HUES6 (cell line): ENCODE data around the gene ERGIC1.

Experiments used
- H3K27ac ChIP-seq: 2 replicates; pipeline ENCODE4 v1.7.0; 2013; ENCODE audit warnings: low read depth, mild to moderate bottlenecking, low read length, inconsistent platforms
- H3K27me3 ChIP-seq: 2 replicates; pipeline ENCODE4 v1.6.1; 2013; ENCODE audit warnings: low read length; ENCODE audit not compliant: control insufficient read depth, insufficient read depth
- H3K36me3 ChIP-seq: 2 replicates; pipeline ENCODE4 v1.6.1; 2013; ENCODE audit warnings: low read length; ENCODE audit not compliant: control insufficient read depth, insufficient read depth
- H3K4me1 ChIP-seq: 2 replicates; pipeline ENCODE4 v1.6.1; 2013; ENCODE audit warnings: low read length; ENCODE audit not compliant: control insufficient read depth, insufficient read depth
- H3K4me3 ChIP-seq: 2 replicates; pipeline ENCODE4 v1.5.1; 2013; ENCODE audit warnings: low read depth, low read length
- H3K9ac ChIP-seq: one replicate; pipeline ENCODE4 v1.6.1; 2013; ENCODE audit warnings: mild to moderate bottlenecking, low read length
- H3K9me3 ChIP-seq: 2 replicates; pipeline ENCODE4 v1.6.1; 2013; ENCODE audit warnings: low read depth, low read length; ENCODE audit not compliant: control insufficient read depth, insufficient read depth

Gene ERGIC1

GRCh38 chr5:172983542-172984243, 149.6 kb downstream of the ERGIC1 start, which contains the start of gene ATP6V0E1:
TSS of gene ATP6V0E1 (plus strand) at chr5:172983771. CDS start at chr5:172983861, 90 bp downstream.
- H3K9ac ChIP-seq: peak within 1 kb of the TSS; percentile 89
- peaks cover 8% of the 10 kb centered on the region for H3K36me3 ChIP-seq
- H3K4me1 ChIP-seq: no peaks in the 10 kb centered on the region
- no peaks in the 10 kb centered on the region for H3K9me3 ChIP-seq
- H3K27ac ChIP-seq: peak within 1 kb of the TSS; percentile 49
- H3K27me3 ChIP-seq: no peaks in the 10 kb centered on the region
- H3K4me3 ChIP-seq: peak within 1 kb of the TSS; percentile 84

GRCh38 chr5:172984244-172984953, 150.3 kb downstream of the ERGIC1 start:
- Histone ChIP-seq H3K36me3 (peaks cover 9% of the 10 kb centered on the region), H3K27me3 (no peaks in the 10 kb centered on the region), H3K27ac (peak overlapping the region; percentile 49), H3K9ac (peak overlapping the region; percentile 89), H3K9me3 (no peaks in the 10 kb centered on the region), H3K4me3 (peak overlapping the region; percentile 84), H3K4me1 (no peaks in the 10 kb centered on the region)

- Histone ChIP-seq H3K9ac (no peak overlapping the region), H3K4me3 (0 out of 2 replicates have a peak overlapping the region, but pooled peaks have one; percentile 11), H3K27ac (no peak overlapping the region), H3K4me1 (no peaks in the 10 kb centered on the region), H3K36me3 (peaks cover 9% of the 10 kb centered on the region), H3K27me3 (no peaks in the 10 kb centered on the region), H3K9me3 (no peaks in the 10 kb centered on the region)
Observed at GRCh38 chr5:172985596-172985995, 151.5 kb downstream of the ERGIC1 start.

- Histone ChIP-seq H3K36me3 (peaks cover 18% of the 10 kb centered on the region), H3K27ac (no peak overlapping the region), H3K9me3 (no peaks in the 10 kb centered on the region), H3K4me1 (no peaks in the 10 kb centered on the region), H3K4me3 (no peak overlapping the region), H3K27me3 (no peaks in the 10 kb centered on the region), H3K9ac (no peak overlapping the region)
Observed at GRCh38 chr5:172988276-172988675, 154.2 kb downstream of the ERGIC1 start.

GRCh38 chr5:172990776-172991175, 156.7 kb downstream of the ERGIC1 start:
- Histone ChIP-seq H3K9me3 (no peaks in the 10 kb centered on the region), H3K4me1 (no peaks in the 10 kb centered on the region), H3K27ac (no peak overlapping the region), H3K36me3 (peaks cover 38% of the 10 kb centered on the region), H3K27me3 (no peaks in the 10 kb centered on the region), H3K9ac (no peak overlapping the region), H3K4me3 (no peak overlapping the region)

- no peak overlapping the region for H3K4me3 ChIP-seq
- H3K9ac ChIP-seq: no peak overlapping the region
- H3K36me3 ChIP-seq: peaks cover 45% of the 10 kb centered on the region
- H3K27me3 ChIP-seq: no peaks in the 10 kb centered on the region
- no peak overlapping the region for H3K27ac ChIP-seq
- no peaks in the 10 kb centered on the region for H3K4me1 ChIP-seq
- H3K9me3 ChIP-seq: no peaks in the 10 kb centered on the region
Observed at GRCh38 chr5:172994405-172994804, 160.4 kb downstream of the ERGIC1 start.

GRCh38 chr5:172999372-172999973, 165.4 kb downstream of the ERGIC1 start:
- Histone ChIP-seq H3K4me3 (no peak overlapping the region), H3K4me1 (no peaks in the 10 kb centered on the region), H3K27me3 (no peaks in the 10 kb centered on the region), H3K27ac (no peak overlapping the region), H3K9ac (no peak overlapping the region), H3K9me3 (no peaks in the 10 kb centered on the region), H3K36me3 (peaks cover 29% of the 10 kb centered on the region)

- Histone ChIP-seq H3K36me3 (peaks cover 24% of the 10 kb centered on the region), H3K4me1 (no peaks in the 10 kb centered on the region), H3K9me3 (no peaks in the 10 kb centered on the region), H3K4me3 (no peak overlapping the region), H3K9ac (no peak overlapping the region), H3K27me3 (no peaks in the 10 kb centered on the region), H3K27ac (no peak overlapping the region)
Observed at GRCh38 chr5:172999974-173000373, 165.9 kb downstream of the ERGIC1 start.

GRCh38 chr5:173001229-173001841, 167.3 kb downstream of the ERGIC1 start:
- Histone ChIP-seq H3K4me3 (no peak overlapping the region), H3K9me3 (no peaks in the 10 kb centered on the region), H3K4me1 (no peaks in the 10 kb centered on the region), H3K27ac (no peak overlapping the region), H3K36me3 (peaks cover 12% of the 10 kb centered on the region), H3K9ac (no peak overlapping the region), H3K27me3 (no peaks in the 10 kb centered on the region)
